GM12891 (cell line): ENCODE data around the gene KRT1.

Experiments
- POLR2A ChIP-seq: IDR thresholded peaks from 2 replicates; pipeline ENCODE4 v1.6.1; 2011; ENCODE audit warnings: low read depth, low read length, control low read depth
- POLR2AphosphoS5 ChIP-seq: IDR thresholded peaks from 2 replicates; pipeline ENCODE4 v1.6.1; 2011; ENCODE audit warnings: low read depth, low read length, control low read depth
- POU2F2 ChIP-seq: IDR thresholded peaks from 2 replicates; pipeline ENCODE4 v1.6.1; 2011; ENCODE audit warnings: low read depth, mild to moderate bottlenecking, control low read depth, low read length, moderate library complexity
- SPI1 ChIP-seq: IDR thresholded peaks from 2 replicates; pipeline ENCODE4 v1.6.1; 2011; ENCODE audit warnings: low read depth, low read length, control low read depth

DNA sequence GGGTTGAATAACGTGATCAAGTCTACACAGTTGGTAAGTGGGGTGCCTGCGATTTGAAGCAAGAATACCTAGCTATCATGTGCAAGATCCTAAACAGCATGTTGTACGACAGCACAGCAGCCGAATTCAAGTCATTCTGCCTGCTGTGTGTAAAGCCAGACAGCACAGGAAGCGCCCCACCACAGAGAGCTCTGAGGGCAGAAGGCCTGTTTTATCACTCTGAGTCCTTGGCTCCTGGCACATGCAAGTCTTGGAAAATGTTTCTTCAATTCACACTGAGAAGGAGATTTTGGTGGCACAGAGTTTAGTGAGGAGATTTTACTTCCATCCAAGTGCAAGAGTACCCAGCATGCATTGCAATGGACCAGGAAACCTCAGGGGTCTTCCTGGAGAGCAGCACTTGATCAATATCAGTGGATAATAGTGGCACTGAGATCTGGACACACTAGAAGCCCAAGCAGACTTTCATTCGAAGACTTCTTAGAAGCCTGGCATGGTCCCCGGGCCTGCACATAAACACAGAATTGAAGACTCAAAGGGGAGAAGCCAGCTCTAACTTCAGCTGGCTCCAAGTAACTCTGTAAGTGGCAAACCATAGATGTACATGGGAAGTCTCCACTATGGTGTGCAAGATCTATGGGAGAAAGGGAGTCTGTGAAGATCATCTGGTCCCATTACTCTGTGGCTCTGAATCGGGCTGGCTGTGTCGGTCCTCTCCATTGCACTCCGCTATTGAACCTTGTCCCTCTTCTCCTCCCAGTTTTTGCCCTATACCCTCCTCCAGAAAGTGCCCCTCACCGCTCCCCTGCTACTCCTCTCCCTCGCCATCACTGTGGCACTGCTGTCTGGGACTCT, 1.5 kb upstream of the KRT1 start:
- no peak for TF ChIP-seq POLR2AphosphoS5
- no peak for TF ChIP-seq POLR2A
- no peak for TF ChIP-seq SPI1
- no peak for TF ChIP-seq POU2F2
